Measurements from ENCODE around the gene FOXI1. TPM values are rescaled to one million over a fixed set of nuclear protein-coding genes. Genes with fewer than 3 reads are reported as not detected.

Gene FOXI1
- total and polyA plus RNA-seq, 2 experiments from 2014 or later = not detected

DNA sequence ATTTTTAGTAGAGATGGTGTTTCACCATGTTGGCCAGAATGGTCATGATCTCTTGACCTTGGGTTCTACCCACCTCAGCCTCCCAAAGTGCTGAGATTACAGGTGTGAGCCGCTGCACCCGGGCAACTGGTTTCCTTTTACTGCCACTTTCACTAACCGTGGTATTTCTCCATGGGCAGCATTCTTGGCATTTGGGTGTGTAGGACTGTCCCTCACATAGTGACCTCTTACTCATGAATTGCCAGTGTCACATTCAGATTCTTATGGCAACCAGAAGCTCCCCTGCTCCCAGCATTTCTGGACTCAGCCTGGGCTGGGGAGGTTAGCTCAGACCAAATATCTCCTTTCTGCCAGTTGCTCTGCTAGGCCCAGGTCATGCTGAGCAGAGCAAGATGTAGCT lies 50.1 kb downstream of the FOXI1 start:
- no peak overlapping the region for H3K9ac ChIP-seq
- no peak overlapping the region for H3K4me3 ChIP-seq
- 0 out of 2 replicates have a peak, but pooled peaks cover 11% of the 10 kb centered on the region for H3F3A ChIP-seq (ENCODE audit: insufficient read depth)
- no peaks in the 10 kb centered on the region for H3K27me3 ChIP-seq (replicated peaks; ENCODE audit: insufficient read depth)
- in situ Hi-C loops (cut with MboI) = no loop called here
- TF ChIP-seq EZH2phosphoT487 (IDR thresholded peaks at IDR 0.05; ENCODE audit: insufficient read depth, low read depth) (no peak), EZH2 (IDR thresholded peaks at IDR 0.05; ENCODE audit: insufficient read depth, poor library complexity, severe bottlenecking) (no peak)
- WGBS, 2 experiments (ENCODE audit: low coverage in 1 of 2, low lambda C conversion rate in 2 of 2, missing lambda C conversion rate in 2 of 2) = 90 to 97% methylated on average over 3 of the region's 3 CpGs
- H3K9me2 ChIP-seq (ENCODE audit: insufficient read depth) = no peaks in the 10 kb centered on the region
- H3K4me1 ChIP-seq (ENCODE audit: insufficient read depth) = peaks cover 11% of the 10 kb centered on the region
- H3K36me3 ChIP-seq (ENCODE audit: low read depth) = no peaks in the 10 kb centered on the region
- H3K27ac ChIP-seq = no peak overlapping the region
- H3K4me2 ChIP-seq (ENCODE audit: unreplicated experiment) = no peak overlapping the region
- no peak overlapping the region for H2AFZ ChIP-seq
- no peaks in the 10 kb centered on the region for H3K79me2 ChIP-seq (ENCODE audit: insufficient read depth)
- DNase-seq = no peak
- no peaks in the 10 kb centered on the region for H3K9me3 ChIP-seq (ENCODE audit: low read depth)
- no peaks in the 10 kb centered on the region for H4K20me1 ChIP-seq (ENCODE audit: insufficient read depth)

DNA sequence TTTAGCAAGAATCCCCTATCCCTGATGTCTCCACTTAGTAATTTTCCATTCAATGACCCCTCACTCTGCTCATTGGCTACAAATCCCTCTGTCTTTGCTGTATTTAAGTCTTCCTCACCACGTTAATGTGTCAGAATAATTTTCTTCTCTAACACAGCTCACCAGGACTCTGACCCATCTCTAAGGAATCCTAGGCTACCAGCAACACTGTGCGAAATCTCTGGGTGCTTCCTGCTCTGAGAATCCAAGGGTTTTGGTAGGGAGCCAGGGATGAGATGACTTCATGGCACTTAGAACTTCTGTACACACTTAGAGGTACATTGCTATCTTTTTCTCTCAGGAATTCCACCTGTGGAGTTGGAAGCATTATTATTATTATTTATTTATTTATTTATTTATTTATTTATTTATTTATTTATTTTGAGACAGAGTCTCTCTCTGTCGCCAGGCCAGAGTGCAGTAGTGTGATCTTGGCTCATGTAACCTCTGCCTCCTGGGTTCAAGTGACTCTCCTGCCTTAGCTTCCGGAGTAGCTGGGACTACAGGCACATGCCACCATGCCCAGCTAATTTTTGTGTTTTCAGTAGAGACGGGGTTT lies 53.5 kb downstream of the FOXI1 start:
- Histone ChIP-seq H2AFZ (no peak overlapping the region), H4K20me1 (ENCODE audit: insufficient read depth) (no peaks in the 10 kb centered on the region), H3K36me3 (ENCODE audit: low read depth) (no peaks in the 10 kb centered on the region), H3F3A (ENCODE audit: insufficient read depth) (0 out of 2 replicates have a peak, but pooled peaks cover 7% of the 10 kb centered on the region), H3K9me3 (ENCODE audit: low read depth) (no peaks in the 10 kb centered on the region), H3K9ac (no peak overlapping the region), H3K4me3 (no peak overlapping the region), H3K79me2 (ENCODE audit: insufficient read depth) (no peaks in the 10 kb centered on the region), H3K4me2 (ENCODE audit: unreplicated experiment) (peak overlapping the region; percentile 6), H3K27me3 (replicated peaks; ENCODE audit: insufficient read depth) (no peaks in the 10 kb centered on the region), H3K9me2 (ENCODE audit: insufficient read depth) (no peaks in the 10 kb centered on the region), H3K27ac (no peak overlapping the region), H3K4me1 (ENCODE audit: insufficient read depth) (peaks cover 5% of the 10 kb centered on the region; the same call in 1 of the 2 replicates)
- peak; percentile 94 for DNase-seq
- WGBS, 2 experiments (ENCODE audit: low coverage in 1 of 2, low lambda C conversion rate in 2 of 2, missing lambda C conversion rate in 2 of 2) = 41 to 45% methylated on average over 5 of the region's 5 CpGs
- in situ Hi-C loops (cut with MboI) = no loop called here
- TF ChIP-seq EZH2phosphoT487 (IDR thresholded peaks at IDR 0.05; ENCODE audit: insufficient read depth, low read depth) = no peak
- no peak for TF ChIP-seq EZH2 (IDR thresholded peaks at IDR 0.05; ENCODE audit: insufficient read depth, poor library complexity, severe bottlenecking)

Other genes with a start within 250 kb of the FOXI1 start
- gene INSYN2B, start 125.4 kb upstream of the FOXI1 start, total RNA-seq (2014; rRNA removed; shearing (Covaris generic)) = 43.2 and 50.7 TPM in 2 replicates
- 10.1 and 10.6 TPM in 2 replicates for gene INSYN2B, start 125.4 kb upstream of the FOXI1 start, polyA plus RNA-seq (2016; fragmentation: Nextera tagmentation; extraction: Ambion mirVana)
- not detected in 2 replicates for gene C5orf58, start 127.1 kb downstream of the FOXI1 start, total RNA-seq (2014; rRNA removed; shearing (Covaris generic))
- not detected in 2 replicates for gene C5orf58, start 127.1 kb downstream of the FOXI1 start, polyA plus RNA-seq (2016; fragmentation: Nextera tagmentation; extraction: Ambion mirVana)
- gene LCP2, start 191.9 kb downstream of the FOXI1 start, total RNA-seq (2014; rRNA removed; shearing (Covaris generic)) = not detected in 2 replicates
- not detected in 2 replicates for gene LCP2, start 191.9 kb downstream of the FOXI1 start, polyA plus RNA-seq (2016; fragmentation: Nextera tagmentation; extraction: Ambion mirVana)